ENCODE data around the gene SART1. TPM values are rescaled to one million over a fixed set of nuclear protein-coding genes. Genes with fewer than 3 reads are reported as not detected.

SART1 gene
- polyA plus RNA-seq, 1 donor from 2014 or later = 34.9 TPM

- no peaks in the 10 kb centered on the region for H4K20me1 ChIP-seq (ENCODE audit: insufficient read depth)
- TF ChIP-seq MXI1 (conservative IDR thresholded peaks at IDR 0.05; ENCODE audit: poor library complexity, severe bottlenecking) = no peak
- H3K4me3 ChIP-seq (ENCODE audit: low read length) = no peak overlapping the region
- no peaks in the 10 kb centered on the region for H3K36me3 ChIP-seq (ENCODE audit: insufficient read depth, low read length)
- no peaks in the 10 kb centered on the region for H3K9me2 ChIP-seq (ENCODE audit: insufficient read depth, low read length)
- H3K9ac ChIP-seq (ENCODE audit: low read length) = no peak overlapping the region
- H3K79me2 ChIP-seq (replicated peaks; ENCODE audit: insufficient read depth, low read length) = no peaks in the 10 kb centered on the region
- H3K4me2 ChIP-seq (ENCODE audit: low read length) = no peak overlapping the region
- no peak overlapping the region for H2AFZ ChIP-seq (ENCODE audit: low read depth, low read length)
- H3F3A ChIP-seq (ENCODE audit: insufficient read depth, low read length, poor library complexity, severe bottlenecking) = no peaks in the 10 kb centered on the region
- no peak overlapping the region for H3K27ac ChIP-seq (ENCODE audit: low read length)
- no peaks in the 10 kb centered on the region for H3K9me3 ChIP-seq (ENCODE audit: low read length)
- H3K27me3 ChIP-seq (ENCODE audit: insufficient read depth, low read depth, low read length) = no peaks in the 10 kb centered on the region
Observed at GRCh38 chr11:65972116-65972515, 10.6 kb downstream of the SART1 start.

GRCh38 chr11:65973439-65974110 is 12.0 kb downstream of the SART1 start:
- H3K9ac ChIP-seq (ENCODE audit: low read length) = no peak overlapping the region
- H3K27ac ChIP-seq (ENCODE audit: low read length) = no peak overlapping the region
- no peak overlapping the region for H3K4me2 ChIP-seq (ENCODE audit: low read length)
- no peaks in the 10 kb centered on the region for H3F3A ChIP-seq (ENCODE audit: insufficient read depth, low read length, poor library complexity, severe bottlenecking)
- TF ChIP-seq TAF1 (IDR thresholded peaks at IDR 0.05; ENCODE audit: low read depth) (no peak), REST (IDR thresholded peaks at IDR 0.05; ENCODE audit: borderline replicate concordance) (no peak), RAD21 (conservative IDR thresholded peaks at IDR 0.05) (no peak), MXI1 (conservative IDR thresholded peaks at IDR 0.05; ENCODE audit: poor library complexity, severe bottlenecking) (no peak), EZH2 (IDR thresholded peaks at IDR 0.05; ENCODE audit: borderline replicate concordance, insufficient read depth, low read length, poor library complexity, severe bottlenecking) (no peak), EP300 (conservative IDR thresholded peaks at IDR 0.05; ENCODE audit: poor library complexity, severe bottlenecking) (no peak), SMC3 (conservative IDR thresholded peaks at IDR 0.05; ENCODE audit: poor library complexity) (no peak), CTCF (IDR thresholded peaks at IDR 0.05; ENCODE audit: poor library complexity, severe bottlenecking) (no peak)
- H2AFZ ChIP-seq (ENCODE audit: low read depth, low read length) = no peak overlapping the region
- H4K20me1 ChIP-seq (ENCODE audit: insufficient read depth) = no peaks in the 10 kb centered on the region
- no peak overlapping the region for H3K4me3 ChIP-seq (ENCODE audit: low read length)
- no peaks in the 10 kb centered on the region for H3K9me2 ChIP-seq (ENCODE audit: insufficient read depth, low read length)
- H3K27me3 ChIP-seq (ENCODE audit: insufficient read depth, low read depth, low read length) = no peaks in the 10 kb centered on the region
- H3K79me2 ChIP-seq (replicated peaks; ENCODE audit: insufficient read depth, low read length) = no peaks in the 10 kb centered on the region
- no peaks in the 10 kb centered on the region for H3K9me3 ChIP-seq (ENCODE audit: low read length)
- H3K36me3 ChIP-seq (ENCODE audit: insufficient read depth, low read length) = no peaks in the 10 kb centered on the region
